Sigmoid colon (tissue), 4 donors: ENCODE measurements around the gene POLN.

Source experiments
- CTCF ChIP-seq, 4 experiments: fragments of 450-650 bp in 3 of 4; fragments of 200-600 bp in 1 of 4; IDR thresholded peaks; one replicate each; pipeline ENCODE4 v1.5.1; 2016 to 2019; ENCODE audit warnings: antibody characterized with exemption in 4 of 4, mild to moderate bottlenecking in 3 of 4, moderate library complexity in 2 of 4
- EP300 ChIP-seq, 4 donors: sonication (generic); formaldehyde crosslinking; IDR thresholded peaks; one replicate each; pipeline ENCODE4 v1.6.1; 2017; ENCODE audit warnings: antibody characterized with exemption in 4 of 4
- POLR2AphosphoS5 ChIP-seq, 4 donors: sonication (generic); formaldehyde crosslinking; IDR thresholded peaks; one replicate each; pipeline ENCODE4 v1.6.1; 2017; ENCODE audit warnings: antibody characterized with exemption in 4 of 4

DNA sequence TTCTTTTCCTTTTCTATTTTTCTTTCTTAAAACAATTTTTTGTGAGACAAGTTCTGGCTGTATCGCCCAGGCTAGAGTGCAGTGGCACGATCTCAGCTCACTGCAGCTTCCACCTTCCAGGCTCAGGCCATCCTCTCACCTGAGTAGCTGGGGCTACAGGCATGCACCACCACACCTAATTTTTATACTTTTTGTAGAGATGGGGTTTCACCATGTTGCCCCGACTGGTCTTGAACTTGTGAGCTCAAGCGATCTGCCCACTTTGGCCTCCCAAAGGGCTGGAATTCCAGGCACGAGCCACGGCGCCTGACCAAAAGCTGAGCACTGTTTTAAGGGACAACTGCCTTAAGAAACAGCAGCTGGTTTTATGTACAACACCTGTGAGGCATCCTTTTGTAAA is 192.1 kb downstream of the POLN start:
- TF ChIP-seq CTCF (IDR thresholded peaks at IDR 0.05) (no peak), EP300 (IDR thresholded peaks at IDR 0.05) (no peak), POLR2AphosphoS5 (IDR thresholded peaks at IDR 0.05) (no peak)
